Sigmoid colon (tissue), 7 donors: ENCODE results near the gene NXPH2. TPM values are rescaled to one million over a fixed set of nuclear protein-coding genes. Genes with fewer than 3 reads are reported as not detected.

Experiments used
- DNase-seq: peaks from one replicate; pipeline ENCODE4 v3.0.0-alpha.2; 2019
- H3K27ac ChIP-seq, 4 donors: fragments of 200-600 bp; sonication (generic); one replicate each; pipeline ENCODE4 v1.5.1; 2016 to 2019; ENCODE audit warnings: mild to moderate bottlenecking in 1 of 4
- H3K27me3 ChIP-seq, 3 donors: fragments of 200-600 bp; sonication (generic); one replicate each; pipeline ENCODE4 v1.5.1; 2019; ENCODE audit warnings: mild to moderate bottlenecking in 1 of 3
- H3K36me3 ChIP-seq, 4 donors: fragments of 200-600 bp; sonication (generic); one replicate each; pipeline ENCODE4 v1.5.1; 2016 to 2019
- H3K4me1 ChIP-seq, 4 donors: fragments of 200-600 bp; sonication (generic); one replicate each; pipeline ENCODE4 v1.5.1; 2017 to 2019
- H3K4me3 ChIP-seq, 4 donors: fragments of 200-600 bp; sonication (generic); one replicate each; pipeline ENCODE4 v1.5.1; 2017 to 2019; ENCODE audit warnings: mild to moderate bottlenecking in 2 of 4, moderate library complexity in 1 of 4
- H3K9me3 ChIP-seq, 4 donors: fragments of 200-600 bp in 3 of 4; sonication (generic) in 3 of 4; one replicate each; pipeline versions ENCODE4 v1.5.1 to v1.6.1; 2013 to 2019
- CTCF ChIP-seq, 4 experiments: fragments of 450-650 bp in 3 of 4; fragments of 200-600 bp in 1 of 4; IDR thresholded peaks; one replicate each; pipeline ENCODE4 v1.5.1; 2016 to 2019; ENCODE audit warnings: antibody characterized with exemption in 4 of 4, mild to moderate bottlenecking in 3 of 4, moderate library complexity in 2 of 4
- EP300 ChIP-seq, 4 donors: sonication (generic); formaldehyde crosslinking; IDR thresholded peaks; one replicate each; pipeline ENCODE4 v1.6.1; 2017; ENCODE audit warnings: antibody characterized with exemption in 4 of 4
- POLR2A ChIP-seq, 2 donors: fragments of 450-650 bp; IDR thresholded peaks; one replicate each; pipeline ENCODE4 v1.6.1; 2016; ENCODE audit warnings: antibody characterized with exemption in 2 of 2, mild to moderate bottlenecking in 2 of 2, moderate library complexity in 2 of 2
- POLR2AphosphoS5 ChIP-seq, 4 donors: sonication (generic); formaldehyde crosslinking; IDR thresholded peaks; one replicate each; pipeline ENCODE4 v1.6.1; 2017; ENCODE audit warnings: antibody characterized with exemption in 4 of 4
- WGBS, 2 donors: extraction: QIAGEN DNeasy Blood & Tissue Kit; methylation state at CpG; one replicate each; pipeline ENCODE4 v1.1.7; 2013; 5-methylcytosine and 5-hydroxymethylcytosine counted together
- intact Hi-C: fragments of 100-400 bp; cut with DNase I; formaldehyde crosslinking; loops from one replicate; pipeline ENCODE4 v1.15.1; 2023
- polyA plus RNA-seq, 3 donors: library from polyadenylated mRNA; stranded (reverse); fragments of 200-250 nt; gene quantifications; one replicate each; pipeline ENCODE4 v1.2.3, GENCODE V29; 2013
- total RNA-seq, 4 donors: library from RNA; depleted of rRNA; stranded (reverse); fragments of >200 nt; gene quantifications; one replicate each; pipeline ENCODE4 v1.1.0, GENCODE V29; 2016
- donor health status: healthy with polysubstance abuse.
- donor health status: Bipolar disorder and iron deficiency.
- donor health status: healthy.

The NXPH2 gene
- total and polyA plus RNA-seq, 7 donors = 0.38 to 1.7 (median 1.1) TPM; not detected in 4

DNA sequence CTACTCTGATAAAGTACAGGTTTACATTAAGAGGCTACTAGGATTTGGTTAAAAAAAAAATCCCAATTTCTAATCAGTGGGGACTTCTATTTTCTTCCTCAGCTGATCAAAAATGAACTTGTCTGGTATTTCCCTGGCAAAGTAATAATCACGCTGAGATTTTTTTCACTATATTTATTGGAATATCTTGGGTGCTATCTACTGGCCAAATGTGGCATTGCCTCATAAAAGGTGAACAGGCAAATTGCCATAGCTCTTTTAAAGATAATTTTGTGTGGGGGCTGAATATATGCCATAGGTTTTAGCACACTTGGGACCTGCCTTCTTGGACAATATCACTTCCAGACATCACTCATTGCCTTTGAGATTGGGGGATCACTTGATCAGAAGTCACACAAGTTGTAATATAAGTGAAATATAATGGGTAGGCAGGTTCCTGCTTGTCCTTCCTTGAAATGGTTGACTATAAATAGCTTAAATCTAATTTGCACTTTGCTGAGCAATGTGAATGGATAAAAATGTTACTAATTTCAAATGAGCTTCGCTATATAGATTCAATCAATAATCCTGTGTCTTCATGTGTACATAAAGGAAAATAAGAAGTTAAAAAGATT, 7.0 kb upstream of the NXPH2 start:
- Histone ChIP-seq H3K36me3 (no peaks in the 10 kb centered on the region), H3K27ac (no peak overlapping the region), H3K27me3 (no peaks in the 10 kb centered on the region), H3K9me3 (no peaks in the 10 kb centered on the region), H3K4me3 (no peak overlapping the region), H3K4me1 (no peaks in the 10 kb centered on the region)
- DNase-seq = no peak
- TF ChIP-seq CTCF (IDR thresholded peaks at IDR 0.05) = peak; percentile 10 to 61 (median 54)
- TF ChIP-seq POLR2AphosphoS5 (IDR thresholded peaks at IDR 0.05) = no peak
- TF ChIP-seq POLR2A (IDR thresholded peaks at IDR 0.05) = no peak
- no peak for TF ChIP-seq EP300 (IDR thresholded peaks at IDR 0.05)
- WGBS, 2 donors = 34 to 38% methylated on average over 2 of the region's 2 CpGs
- intact Hi-C loops = loop anchor here (2.0 kb wide), 2 partner anchors 838 to 876 kb away; no protein-coding TSS in a partner anchor

DNA sequence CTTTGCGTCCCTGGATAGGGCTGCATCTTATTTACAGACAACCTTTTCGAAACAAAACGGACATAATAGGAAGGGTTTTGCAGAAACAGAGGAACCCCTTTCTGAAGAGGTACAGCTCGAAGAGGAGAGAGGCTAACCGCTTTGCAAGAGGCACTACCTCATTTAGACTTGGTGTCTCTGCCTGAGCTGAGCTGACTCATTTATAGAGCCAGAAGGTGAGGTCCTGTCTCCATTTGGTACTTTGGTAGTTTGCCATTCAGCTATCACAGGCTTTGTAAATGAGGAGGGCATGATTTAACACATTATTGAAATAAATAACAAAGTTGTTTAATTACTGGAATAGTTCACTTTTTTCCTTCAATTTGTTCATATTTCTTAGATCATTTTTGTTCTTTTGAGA, 2.2 kb upstream of the NXPH2 start:
- H3K27me3 ChIP-seq = peaks cover 6 to 36% (median 28%) of the 10 kb centered on the region in 3 donors
- no peak overlapping the region for H3K4me3 ChIP-seq
- WGBS, 2 donors = 88% methylated on average over 5 of the region's 5 CpGs
- no peak for DNase-seq
- H3K36me3 ChIP-seq = no peaks in the 10 kb centered on the region
- peaks cover 0 to 30% (median 26%) of the 10 kb centered on the region in 4 donors for H3K4me1 ChIP-seq
- TF ChIP-seq CTCF (IDR thresholded peaks at IDR 0.05) (no peak), EP300 (IDR thresholded peaks at IDR 0.05) (no peak), POLR2AphosphoS5 (IDR thresholded peaks at IDR 0.05) (no peak), POLR2A (IDR thresholded peaks at IDR 0.05) (no peak)
- no peak overlapping the region for H3K27ac ChIP-seq
- intact Hi-C loops = no loop called here
- no peaks in the 10 kb centered on the region for H3K9me3 ChIP-seq

- H3K27ac ChIP-seq = no peak overlapping the region
- intact Hi-C loops = no loop called here
- H3K36me3 ChIP-seq = no peaks in the 10 kb centered on the region
- H3K4me1 ChIP-seq = peaks cover 0 to 30% (median 26%) of the 10 kb centered on the region in 4 donors
- WGBS, 2 donors = 6 to 17% methylated on average over 19 of the region's 19 CpGs
- no peaks in the 10 kb centered on the region for H3K9me3 ChIP-seq
- H3K27me3 ChIP-seq = peaks cover 6 to 47% (median 28%) of the 10 kb centered on the region in 3 donors
- TF ChIP-seq CTCF (IDR thresholded peaks at IDR 0.05) (no peak), POLR2A (IDR thresholded peaks at IDR 0.05) (no peak), POLR2AphosphoS5 (IDR thresholded peaks at IDR 0.05) (no peak), EP300 (IDR thresholded peaks at IDR 0.05) (no peak)
- peak overlapping the region in 2 of 4 donors; percentile 47 to 49 for H3K4me3 ChIP-seq
- DNase-seq = no peak
Observed at GRCh38 chr2:138780908-138781307, 718 bp upstream of the NXPH2 start.

DNA sequence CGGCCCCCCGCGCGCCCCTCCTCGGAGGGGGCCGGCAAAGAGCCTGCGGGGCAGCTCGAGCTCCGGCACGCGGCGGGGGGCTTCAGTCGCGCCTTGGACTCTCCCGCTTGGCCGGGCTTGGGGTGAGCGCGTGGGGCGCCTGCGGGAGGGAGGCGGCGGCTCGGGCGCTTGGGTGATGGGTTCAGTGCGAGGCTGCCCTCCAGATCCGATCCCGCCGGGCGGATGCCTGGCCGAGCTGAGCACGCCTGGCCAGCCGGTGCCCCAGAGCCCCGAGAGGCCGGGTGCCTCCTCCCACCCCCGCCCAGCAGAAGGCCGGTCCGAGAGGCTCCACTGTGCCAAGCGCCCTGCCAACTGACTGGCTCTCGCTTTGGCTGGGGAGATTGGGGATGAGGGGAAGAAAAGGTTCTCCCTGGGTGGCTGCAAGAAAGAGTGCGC, 273 bp upstream of the NXPH2 start:
- WGBS, 2 donors = 3 to 6% methylated on average over 40 of the region's 40 CpGs
- Histone ChIP-seq H3K4me1 (peaks cover 0 to 30% (median 26%) of the 10 kb centered on the region in 4 donors), H3K27me3 (peaks cover 6 to 47% (median 28%) of the 10 kb centered on the region in 3 donors), H3K9me3 (no peaks in the 10 kb centered on the region), H3K36me3 (no peaks in the 10 kb centered on the region), H3K4me3 (peak overlapping the region in 3 of 4 donors; percentile 16 to 49 (median 47)), H3K27ac (no peak overlapping the region)
- intact Hi-C loops = no loop called here
- TF ChIP-seq POLR2AphosphoS5 (IDR thresholded peaks at IDR 0.05) (no peak), CTCF (IDR thresholded peaks at IDR 0.05) (no peak)
- DNase-seq = no peak

GRCh38 chr2:138779406-138779780, 797 bp downstream of the NXPH2 start:
- H3K27ac ChIP-seq = no peak overlapping the region
- intact Hi-C loops = no loop called here

More at GRCh38 chr2:138779406-138779780, 797 bp downstream of the NXPH2 start:
- Histone ChIP-seq H3K4me3 (peak overlapping the region in 2 of 4 donors; percentile 47 to 49), H3K4me1 (peaks cover 0 to 30% (median 26%) of the 10 kb centered on the region in 4 donors), H3K27me3 (peaks cover 6 to 58% (median 28%) of the 10 kb centered on the region in 3 donors), H3K36me3 (no peaks in the 10 kb centered on the region), H3K9me3 (no peaks in the 10 kb centered on the region)
- 5 to 17% methylated on average over 20 of the region's 20 CpGs for WGBS, 2 donors
- TF ChIP-seq CTCF (IDR thresholded peaks at IDR 0.05) = no peak
- TF ChIP-seq POLR2A (IDR thresholded peaks at IDR 0.05) = no peak
- TF ChIP-seq POLR2AphosphoS5 (IDR thresholded peaks at IDR 0.05) = no peak
- TF ChIP-seq EP300 (IDR thresholded peaks at IDR 0.05) = no peak
- no peak for DNase-seq
